Measurements from ENCODE around the gene RTEL1. TPM values are rescaled to one million over a fixed set of nuclear protein-coding genes. Genes with fewer than 3 reads are reported as not detected.
"Not testable (repeated sequence)": the region's sequence is repeated elsewhere in the genome, so short reads cannot be mapped to it uniquely, and the experiment has no call there.

Gene RTEL1
- total RNA-seq, 1 donor from 2014 or later: 20.1 TPM

DNA sequence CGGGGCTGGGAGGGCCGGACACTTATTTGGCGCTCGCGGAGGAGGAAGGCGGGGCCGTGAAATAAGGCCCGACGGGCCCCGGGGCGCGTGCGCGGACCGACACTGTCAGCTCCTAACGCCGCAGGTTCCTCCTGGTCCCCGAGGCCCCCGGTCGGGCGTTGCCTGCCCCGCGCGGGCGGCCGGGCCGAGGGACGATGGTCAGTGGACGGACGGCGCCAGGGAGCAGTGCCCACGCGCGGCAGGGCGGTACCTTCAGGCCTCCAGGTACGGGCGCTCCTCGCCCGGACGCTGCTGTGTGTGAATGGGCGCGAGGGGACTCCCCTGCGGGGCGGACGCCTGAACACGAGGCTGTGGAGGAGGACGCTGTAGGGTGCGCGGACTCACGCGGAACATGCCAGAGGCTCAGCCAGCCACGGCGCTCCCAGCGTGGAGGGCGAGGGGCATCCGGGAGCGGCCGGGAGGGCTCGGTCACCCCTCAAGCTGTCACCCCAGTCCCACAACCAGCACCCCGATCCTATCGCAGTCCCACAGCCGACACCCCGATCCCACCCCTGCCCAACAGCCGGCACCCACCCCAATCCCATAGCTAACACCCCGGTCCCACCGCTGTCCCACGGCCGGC is 30.9 kb upstream of the RTEL1 start:
- no peak for DNase-seq (ENCODE audit: extremely low read depth, low read depth, low spot score)

DNA sequence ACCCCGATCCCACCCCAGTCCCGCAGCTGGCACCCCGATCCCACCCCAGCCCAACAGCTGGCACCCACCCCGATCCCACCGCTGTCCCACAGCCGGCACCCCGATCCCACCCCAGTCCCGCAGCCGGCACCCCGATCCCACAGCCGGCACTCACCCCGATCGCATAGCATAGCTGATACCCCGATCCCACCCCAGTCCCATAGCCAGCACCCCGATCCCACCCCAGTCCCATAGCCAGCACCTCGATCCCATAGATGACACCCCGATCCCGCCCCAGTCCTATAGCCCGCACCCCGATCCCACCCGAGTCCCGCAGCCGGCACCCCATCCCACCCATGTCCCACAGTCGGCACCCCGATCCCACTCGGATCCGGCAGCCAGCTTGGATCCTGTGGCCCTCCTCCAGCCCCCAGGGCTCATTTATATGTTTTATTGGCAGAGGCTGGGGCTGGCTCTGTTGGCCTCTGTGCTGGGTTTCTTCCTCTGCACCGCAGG is 30.3 kb upstream of the RTEL1 start:
- no peak for DNase-seq (ENCODE audit: extremely low read depth, low read depth, low spot score)

DNA sequence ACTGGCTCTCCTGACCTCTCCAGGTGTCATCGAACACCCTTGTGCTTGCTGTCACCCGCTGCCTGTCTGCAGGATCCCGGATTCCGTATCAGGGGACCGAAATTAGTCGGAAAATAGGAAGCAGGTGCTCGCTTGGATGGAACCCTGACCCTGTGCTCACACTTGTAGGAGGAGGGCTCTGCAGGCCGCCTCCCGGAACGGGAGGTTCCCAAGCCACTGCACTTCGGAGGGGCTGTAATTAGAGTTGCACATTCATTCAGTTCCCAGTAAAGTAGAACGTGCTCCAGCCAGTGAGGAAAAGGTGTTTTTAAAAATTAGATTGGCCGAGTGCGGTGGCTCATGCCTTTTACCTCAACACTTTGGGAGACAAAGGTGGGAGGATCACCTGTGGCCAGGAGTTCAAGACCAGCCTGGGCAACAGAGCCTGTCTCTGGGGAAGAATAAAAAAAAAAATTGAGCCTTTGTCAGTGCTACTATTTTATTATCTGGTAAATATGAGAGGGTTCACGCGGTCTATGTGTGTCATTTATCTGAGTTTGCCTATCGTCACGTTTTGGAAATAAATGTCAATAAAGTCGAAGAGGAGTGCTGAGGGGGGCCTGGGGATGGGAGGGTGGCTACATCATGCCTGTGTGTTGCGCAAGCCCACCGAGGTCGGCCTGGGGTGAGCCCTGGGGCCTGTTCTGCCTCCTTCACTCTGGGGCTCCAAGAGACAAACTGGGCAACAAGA is 29.7 kb upstream of the RTEL1 start:
- no peak for DNase-seq (ENCODE audit: extremely low read depth, low read depth, low spot score)

DNA sequence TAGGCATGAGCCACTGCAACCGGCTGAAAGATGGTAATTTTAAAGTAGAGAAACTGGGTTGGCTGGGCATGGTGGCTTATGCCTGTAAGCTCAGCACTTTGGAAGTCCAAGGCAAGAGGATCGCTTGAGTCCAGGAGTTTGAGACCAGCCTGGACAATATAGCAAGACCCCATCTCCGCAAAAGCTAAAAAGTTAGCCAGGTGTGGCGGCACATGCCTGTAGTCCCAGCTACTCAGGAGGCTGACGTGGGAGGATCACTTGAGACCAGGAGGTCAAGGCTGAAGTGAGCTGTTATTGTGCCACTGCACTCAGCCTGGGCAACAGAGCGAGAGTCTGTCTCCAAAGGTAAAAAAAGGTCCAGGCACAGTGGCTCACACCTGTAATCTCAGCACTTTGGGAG is 27.2 kb upstream of the RTEL1 start:
- DNase-seq (ENCODE audit: extremely low read depth, low read depth, low spot score): not testable (repeated sequence)

DNA sequence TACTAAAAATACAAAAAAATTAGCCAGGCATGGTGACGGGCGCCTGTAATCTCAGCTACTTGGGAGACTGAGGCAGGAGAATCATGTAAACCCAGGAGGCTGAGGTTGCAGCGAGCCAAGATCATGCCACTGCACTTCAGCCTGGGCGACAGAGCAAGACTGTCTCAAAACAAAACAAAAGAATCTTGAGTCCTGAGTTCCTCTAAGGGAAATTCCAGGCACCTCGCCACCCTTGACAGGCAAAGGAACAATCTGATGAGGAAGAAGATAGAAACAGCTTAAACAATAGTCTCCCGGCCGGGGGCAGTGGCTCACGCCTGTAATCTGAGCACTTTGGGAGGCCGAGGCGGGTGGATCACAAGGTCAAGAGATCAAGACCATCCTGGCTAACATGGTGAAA is 26.7 kb upstream of the RTEL1 start:
- not testable (repeated sequence) for DNase-seq (ENCODE audit: extremely low read depth, low read depth, low spot score)

DNA sequence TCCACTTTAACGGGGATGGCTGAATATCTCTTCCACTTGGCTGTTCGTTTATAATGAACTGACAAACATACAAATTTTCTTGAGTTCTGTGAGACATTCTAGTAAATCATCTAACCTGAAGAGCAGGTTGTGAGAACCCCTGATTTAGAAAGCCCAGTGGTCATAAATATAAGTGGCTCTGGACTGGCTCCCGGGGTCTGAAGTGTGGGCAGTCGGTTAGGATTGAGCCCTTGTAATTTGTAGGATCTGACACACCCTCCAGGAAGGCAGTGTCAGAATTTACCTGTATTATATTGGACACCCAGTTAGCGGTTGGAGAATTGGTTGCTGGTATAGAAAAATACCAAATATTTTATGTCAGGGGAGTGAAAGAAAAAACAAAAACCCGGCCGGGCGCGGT is 24.4 kb upstream of the RTEL1 start:
- no peak for DNase-seq (ENCODE audit: extremely low read depth, low read depth, low spot score)

- DNase-seq (ENCODE audit: extremely low read depth, low read depth, low spot score): no peak
Measured at GRCh38 chr20:63635431-63636141, 22.5 kb upstream of the RTEL1 start.

DNA sequence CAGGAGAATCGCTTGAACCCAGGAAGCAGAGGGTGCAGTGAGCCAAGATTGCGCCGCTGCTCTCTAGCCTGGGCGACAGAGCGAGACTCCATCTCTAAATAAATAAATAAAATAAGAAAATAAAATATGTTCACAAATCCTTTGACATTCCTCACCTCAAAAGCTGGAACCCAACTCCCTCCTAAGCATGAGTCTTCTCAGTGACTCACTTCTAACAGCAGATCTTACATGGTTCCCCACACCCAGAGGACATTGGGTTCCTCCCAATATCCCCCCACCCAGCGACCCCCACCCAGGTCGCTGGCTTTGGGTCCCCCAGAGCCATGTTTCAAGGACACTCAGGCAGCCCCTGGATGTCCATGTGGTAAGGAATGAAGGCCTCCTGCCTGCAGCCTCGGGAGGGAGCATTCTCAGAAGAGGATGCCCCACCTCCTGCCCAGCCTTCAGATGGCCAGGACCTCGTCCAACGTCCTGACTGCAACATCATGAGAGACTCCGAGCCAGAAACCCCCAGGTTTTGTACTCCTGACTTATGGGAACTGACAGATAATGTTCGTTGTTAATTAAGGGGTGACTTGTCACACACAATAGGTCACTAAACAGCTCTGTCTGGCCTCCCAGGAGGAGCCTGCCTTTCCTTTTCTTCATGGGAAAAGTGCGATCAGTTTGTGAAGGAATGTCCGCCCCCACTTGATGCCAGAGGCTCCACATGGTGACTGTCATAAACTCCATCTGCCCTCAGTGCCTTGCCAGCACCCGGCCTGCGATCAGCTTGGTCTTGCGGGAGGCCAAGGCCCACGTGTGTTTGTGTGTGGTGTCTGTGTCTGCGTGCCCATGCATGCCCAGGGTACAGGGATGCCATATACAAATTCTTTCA is 21.1 kb upstream of the RTEL1 start:
- no peak for DNase-seq (ENCODE audit: extremely low read depth, low read depth, low spot score)

- no peak for DNase-seq (ENCODE audit: extremely low read depth, low read depth, low spot score)
Measured at GRCh38 chr20:63639093-63639975, 18.8 kb upstream of the RTEL1 start.

DNA sequence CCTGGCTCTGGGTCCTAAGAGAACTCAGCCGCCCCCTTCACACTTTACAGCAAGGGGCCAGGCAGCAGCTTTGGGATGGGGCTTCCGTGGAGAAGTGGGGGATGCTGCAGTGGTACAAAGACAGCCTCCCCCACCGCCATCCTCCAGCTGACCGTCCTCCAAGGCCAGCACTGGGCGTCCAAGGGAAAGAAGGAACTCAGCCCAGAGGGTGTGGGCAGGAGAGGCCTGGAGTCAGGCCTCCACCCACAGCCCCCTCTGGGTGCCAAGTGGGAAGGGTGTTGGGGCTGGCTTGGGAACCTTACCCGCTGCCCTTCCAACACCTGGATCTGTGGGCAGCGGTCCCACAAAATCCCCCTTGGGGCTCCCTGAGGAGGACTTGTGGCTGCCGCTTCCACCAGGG is 18.0 kb upstream of the RTEL1 start:
- DNase-seq (ENCODE audit: extremely low read depth, low read depth, low spot score): no peak

DNA sequence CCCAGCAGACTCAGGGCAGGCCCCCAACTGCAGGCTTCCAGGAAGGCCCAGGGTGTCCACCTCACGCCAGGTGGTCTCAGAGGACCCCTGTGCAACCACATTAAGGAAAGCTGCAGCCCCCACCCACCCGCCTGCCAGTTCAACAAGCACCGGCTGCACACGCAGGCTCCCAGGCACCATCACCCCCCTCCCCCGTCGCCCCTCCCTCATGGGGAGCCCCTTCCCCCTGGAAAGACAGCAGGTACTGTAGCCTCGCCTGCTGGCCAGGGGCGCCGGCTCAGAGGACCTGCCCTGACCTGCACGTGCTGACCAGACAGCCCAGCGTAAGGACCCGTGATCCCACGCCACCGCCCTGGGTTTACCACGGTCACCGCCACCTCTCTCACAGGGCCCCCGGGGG is 17.4 kb upstream of the RTEL1 start:
- not testable (repeated sequence) for DNase-seq (ENCODE audit: extremely low read depth, low read depth, low spot score)

DNA sequence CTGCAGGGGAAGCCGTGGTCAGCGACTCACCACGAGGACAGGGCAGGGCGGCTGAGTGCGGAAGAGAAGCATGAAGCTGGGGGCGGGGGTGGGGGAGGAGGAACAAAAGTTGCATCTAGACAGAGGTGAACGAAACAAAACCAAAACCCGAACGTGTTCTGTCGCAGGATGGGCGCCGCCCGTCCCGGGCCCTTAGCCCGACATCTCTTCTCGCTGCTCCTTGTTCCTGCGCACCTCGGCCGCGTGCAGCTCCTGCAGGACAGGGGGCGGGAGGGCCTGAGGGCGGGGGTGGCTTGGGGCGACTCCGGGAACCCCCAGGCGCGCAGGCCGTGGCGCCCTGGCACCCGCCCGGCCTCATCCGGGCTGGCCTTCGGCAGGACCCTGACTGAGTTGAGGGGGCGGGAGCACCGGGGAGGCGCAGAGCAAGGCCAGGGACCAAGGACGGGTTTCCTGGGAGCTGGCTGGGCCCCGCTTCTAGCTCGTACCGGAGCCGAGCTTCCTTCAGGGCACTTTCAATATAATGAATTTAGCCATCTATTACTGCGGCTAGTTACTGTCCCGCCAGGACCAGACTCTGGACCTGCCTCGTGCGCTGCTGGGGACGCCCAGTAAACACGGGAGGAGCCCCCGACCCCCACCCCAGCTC is 16.8 kb upstream of the RTEL1 start:
- no peak for DNase-seq (ENCODE audit: extremely low read depth, low read depth, low spot score)

DNA sequence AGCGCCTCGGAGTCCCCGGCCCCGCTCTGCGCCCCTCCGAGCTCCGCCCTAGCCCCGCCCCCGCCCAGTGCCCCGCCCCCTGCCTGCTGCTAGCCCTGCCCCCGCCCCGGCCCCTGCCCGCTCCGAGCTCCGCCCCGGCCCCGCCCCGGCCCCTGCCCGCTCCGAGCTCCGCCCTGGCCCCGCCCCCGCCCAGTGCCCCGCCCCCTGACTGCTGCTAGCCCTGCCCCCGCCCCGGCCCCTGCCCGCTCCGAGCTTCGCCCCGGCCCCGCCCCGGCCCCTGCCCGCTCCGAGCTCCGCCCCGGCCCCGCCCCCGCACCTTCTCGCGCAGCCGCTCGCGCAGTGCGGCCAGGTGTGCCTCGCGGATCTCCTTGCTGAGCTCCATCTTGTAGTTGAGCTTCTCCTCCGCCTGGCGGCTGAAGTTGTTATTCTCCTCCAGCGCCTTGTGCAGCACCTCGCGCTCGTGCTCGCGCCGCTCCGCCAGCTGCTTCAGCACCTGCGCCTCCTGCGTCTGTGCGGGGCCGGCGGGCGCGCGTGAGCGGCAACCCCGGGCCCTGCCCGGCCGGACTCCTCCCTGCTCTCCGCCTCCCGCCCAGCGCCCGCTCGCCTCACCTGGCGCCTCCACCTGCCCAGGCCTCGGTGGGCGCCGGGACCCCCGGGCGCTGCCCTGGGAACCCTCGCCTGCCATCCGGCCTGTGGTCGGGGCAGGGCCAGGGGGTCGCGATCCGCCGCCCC is 16.2 kb upstream of the RTEL1 start:
- DNase-seq (ENCODE audit: extremely low read depth, low read depth, low spot score): no peak

DNA sequence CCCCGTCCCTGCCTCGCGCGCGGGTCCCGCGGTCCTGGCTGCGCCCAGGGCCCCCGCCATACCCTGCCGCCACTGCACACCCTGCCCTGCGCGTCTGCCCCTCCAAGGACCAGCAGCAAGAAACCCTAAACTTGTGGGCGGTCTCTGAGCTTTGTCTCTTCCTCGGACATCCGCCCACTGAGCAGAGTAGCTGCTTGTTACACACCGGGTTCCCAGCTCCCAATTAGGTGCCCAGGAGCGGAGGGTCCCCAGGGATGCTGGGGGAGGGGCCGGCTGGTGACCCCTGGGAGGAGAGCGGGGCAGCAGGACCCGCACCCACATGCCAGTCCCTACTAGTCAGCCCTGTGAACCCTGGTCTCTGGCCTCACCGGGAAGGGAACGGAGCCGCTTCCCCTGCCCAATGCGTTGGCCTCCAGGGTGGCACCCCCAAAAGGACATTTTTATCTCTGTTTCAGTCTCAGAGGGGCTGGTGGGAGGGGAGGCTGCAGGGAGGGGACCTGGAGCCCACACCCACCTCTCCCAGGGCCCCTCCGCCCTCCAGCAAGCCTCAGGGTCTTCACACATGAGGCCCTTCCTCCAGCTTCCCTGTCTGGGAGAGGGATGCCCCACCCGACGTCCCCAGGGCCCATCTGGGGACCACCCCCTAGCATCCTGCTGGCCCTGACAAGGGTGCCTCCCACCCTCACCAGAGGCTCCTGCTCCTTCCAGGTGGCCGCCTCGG is 15.4 kb upstream of the RTEL1 start:
- no peak for DNase-seq (ENCODE audit: extremely low read depth, low read depth, low spot score)

GRCh38 chr20:63643499-63643898 is 14.6 kb upstream of the RTEL1 start:
- DNase-seq (ENCODE audit: extremely low read depth, low read depth, low spot score): no peak

DNA sequence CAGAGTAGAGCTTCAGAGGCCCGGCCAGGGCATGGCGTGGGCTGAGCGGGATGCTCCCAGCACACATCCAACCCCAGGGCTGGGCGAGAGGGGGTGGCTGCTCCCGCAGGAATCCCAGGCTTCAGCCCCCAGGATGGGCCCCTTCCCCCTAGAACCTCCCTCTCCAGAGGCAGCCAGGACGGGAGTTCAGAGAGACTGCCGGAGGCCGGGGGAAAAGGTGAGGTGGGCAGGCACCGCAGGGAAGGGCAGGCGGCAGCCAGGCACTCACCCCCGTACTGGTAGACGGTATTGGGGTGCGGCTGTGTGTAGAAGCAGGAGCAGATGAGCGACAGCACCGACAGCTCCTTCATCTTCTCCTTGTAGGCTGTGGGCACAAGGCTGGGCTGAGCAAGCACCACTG is 14.2 kb upstream of the RTEL1 start:
- DNase-seq (ENCODE audit: extremely low read depth, low read depth, low spot score): no peak

DNA sequence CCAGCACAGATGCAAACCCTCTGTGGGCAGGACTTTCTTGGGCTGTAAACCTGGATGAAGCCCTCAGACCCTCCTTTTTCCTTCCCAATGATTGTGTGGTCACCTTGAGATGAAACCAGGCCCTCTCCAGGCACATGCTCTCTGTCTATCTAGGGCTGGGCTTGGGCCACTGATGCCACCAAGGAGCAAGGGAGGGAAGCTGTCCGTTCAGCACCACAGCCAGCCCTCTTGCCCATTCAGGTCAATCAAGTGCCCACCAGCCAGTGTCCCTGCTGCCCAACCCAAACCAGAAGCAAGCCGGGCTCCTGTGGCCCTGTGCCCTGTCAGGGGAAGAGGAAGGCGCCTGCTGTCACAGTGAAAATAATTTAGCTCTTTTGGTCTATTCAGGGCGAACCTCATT is 12.9 kb upstream of the RTEL1 start:
- no peak for DNase-seq (ENCODE audit: extremely low read depth, low read depth, low spot score)

GRCh38 chr20:63648190-63648589 is 9.9 kb upstream of the RTEL1 start:
- DNase-seq (ENCODE audit: extremely low read depth, low read depth, low spot score): no peak
